BLaER1 (cell line): ENCODE measurements around the gene PARD3.

Experiments used
- H3K27ac ChIP-seq: shearing (Covaris generic); formaldehyde crosslinking; 2 replicates; pipeline ENCODE4 v1.8.1; 2022
- H3K27me3 ChIP-seq: shearing (Covaris generic); formaldehyde crosslinking; 2 replicates; pipeline ENCODE4 v1.8.1; 2022
- H3K36me3 ChIP-seq: shearing (Covaris generic); formaldehyde crosslinking; 2 replicates; pipeline ENCODE4 v1.8.1; 2022
- H3K4me1 ChIP-seq: shearing (Covaris generic); formaldehyde crosslinking; 2 replicates; pipeline ENCODE4 v1.8.1; 2022
- H3K4me2 ChIP-seq: shearing (Covaris generic); formaldehyde crosslinking; 2 replicates; pipeline ENCODE4 v1.8.1; 2022
- H3K4me3 ChIP-seq: shearing (Covaris generic); formaldehyde crosslinking; 2 replicates; pipeline ENCODE4 v1.8.1; 2022
- H3K9ac ChIP-seq: shearing (Covaris generic); formaldehyde crosslinking; 2 replicates; pipeline ENCODE4 v1.8.1; 2022
- H3K9me3 ChIP-seq: shearing (Covaris generic); formaldehyde crosslinking; 2 replicates; pipeline ENCODE4 v1.8.1; 2022
- H4K20me1 ChIP-seq: shearing (Covaris generic); formaldehyde crosslinking; 2 replicates; pipeline ENCODE4 v1.8.1; 2022
- Cebpa-rat ChIP-seq: shearing (Covaris generic); IDR thresholded peaks from 2 replicates; pipeline ENCODE4 v1.8.1; 2022

The PARD3 gene

DNA sequence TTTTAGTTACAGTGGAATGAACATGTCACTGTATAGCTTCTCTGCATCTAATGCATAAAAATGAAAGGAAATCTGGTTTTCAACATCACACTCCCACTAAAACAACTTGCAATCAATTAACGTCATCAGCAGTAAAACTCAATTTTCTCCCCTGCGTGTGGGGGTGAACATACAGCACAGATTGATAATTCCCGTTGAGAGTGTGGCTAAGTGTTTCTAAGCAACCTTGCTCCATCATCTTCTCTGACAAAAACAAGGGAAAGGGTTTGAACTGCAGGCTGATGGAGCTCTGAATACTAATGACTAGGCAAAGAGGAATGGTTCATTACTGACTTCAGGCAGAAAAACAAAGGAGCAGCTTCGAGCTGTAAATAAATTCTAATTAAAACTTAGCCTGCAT lies 238.3 kb downstream of the PARD3 start:
- no peak for TF ChIP-seq Cebpa-rat
- Histone ChIP-seq H3K27me3 (no peaks in the 10 kb centered on the region), H3K9me3 (no peaks in the 10 kb centered on the region), H4K20me1 (peaks cover 53% of the 10 kb centered on the region; the same call in 1 of the 2 replicates), H3K4me1 (peaks cover 15% of the 10 kb centered on the region), H3K27ac (no peak overlapping the region), H3K9ac (no peak overlapping the region), H3K4me3 (no peak overlapping the region), H3K36me3 (no peaks in the 10 kb centered on the region), H3K4me2 (peak overlapping the region; percentile 20)

DNA sequence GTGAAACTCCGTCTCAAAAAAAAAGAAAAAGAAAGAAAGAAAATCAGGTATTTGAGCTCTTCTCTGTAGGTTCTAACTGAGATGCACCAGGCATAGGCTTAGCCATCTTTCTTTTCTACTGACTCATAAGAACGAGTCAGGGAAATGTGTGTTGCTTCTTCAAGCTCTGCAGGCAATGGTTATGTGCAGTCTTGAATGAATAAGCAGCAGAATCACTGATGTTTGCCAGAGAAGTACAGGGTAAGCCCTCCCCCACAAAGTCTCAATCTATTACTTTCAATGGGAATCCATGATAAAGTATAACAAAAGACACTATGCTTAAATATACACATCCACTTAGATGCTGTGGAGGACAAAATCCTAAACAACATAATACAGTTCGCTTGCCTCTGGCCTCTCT lies 239.2 kb downstream of the PARD3 start:
- H3K36me3 ChIP-seq = no peaks in the 10 kb centered on the region
- peaks cover 15% of the 10 kb centered on the region for H3K4me1 ChIP-seq
- no peak for TF ChIP-seq Cebpa-rat
- peaks cover 56% of the 10 kb centered on the region; the same call in 1 of the 2 replicates for H4K20me1 ChIP-seq
- H3K4me3 ChIP-seq = no peak overlapping the region
- H3K27me3 ChIP-seq = no peaks in the 10 kb centered on the region
- no peak overlapping the region for H3K4me2 ChIP-seq
- H3K9ac ChIP-seq = no peak overlapping the region
- no peaks in the 10 kb centered on the region for H3K9me3 ChIP-seq
- no peak overlapping the region for H3K27ac ChIP-seq

DNA sequence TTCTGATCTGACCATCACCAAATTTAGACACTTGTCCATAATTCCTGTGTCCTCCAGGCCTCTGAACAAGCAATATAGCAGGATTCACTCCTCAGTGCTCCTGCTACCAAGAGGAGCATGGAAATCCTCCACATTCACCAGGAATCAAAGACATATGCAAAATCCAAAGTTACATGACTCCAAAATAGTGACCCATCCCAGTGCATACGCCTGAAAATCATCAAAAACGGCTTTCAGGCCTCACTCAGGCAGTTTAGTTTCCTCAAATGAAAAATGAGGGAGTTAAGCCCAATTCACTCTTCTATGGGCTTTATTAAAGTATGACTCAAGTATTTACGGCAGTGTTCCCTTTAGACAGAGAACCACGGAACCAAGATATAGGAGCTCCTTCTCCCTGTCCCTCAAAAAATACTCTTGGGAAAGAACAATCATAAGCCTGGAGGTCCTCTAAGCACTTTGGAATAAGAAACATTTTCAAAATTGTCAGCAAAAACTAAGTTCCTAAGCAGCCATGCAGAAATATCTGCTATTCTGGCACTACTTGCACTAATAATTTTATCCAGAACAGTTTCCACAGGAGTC lies 240.7 kb downstream of the PARD3 start:
- Histone ChIP-seq H3K4me1 (peaks cover 15% of the 10 kb centered on the region), H3K27ac (no peak overlapping the region), H3K4me2 (no peak overlapping the region), H3K36me3 (no peaks in the 10 kb centered on the region), H3K9me3 (no peaks in the 10 kb centered on the region), H3K4me3 (no peak overlapping the region), H3K9ac (no peak overlapping the region), H4K20me1 (peaks cover 58% of the 10 kb centered on the region; the same call in 1 of the 2 replicates), H3K27me3 (no peaks in the 10 kb centered on the region)
- TF ChIP-seq Cebpa-rat = no peak

DNA sequence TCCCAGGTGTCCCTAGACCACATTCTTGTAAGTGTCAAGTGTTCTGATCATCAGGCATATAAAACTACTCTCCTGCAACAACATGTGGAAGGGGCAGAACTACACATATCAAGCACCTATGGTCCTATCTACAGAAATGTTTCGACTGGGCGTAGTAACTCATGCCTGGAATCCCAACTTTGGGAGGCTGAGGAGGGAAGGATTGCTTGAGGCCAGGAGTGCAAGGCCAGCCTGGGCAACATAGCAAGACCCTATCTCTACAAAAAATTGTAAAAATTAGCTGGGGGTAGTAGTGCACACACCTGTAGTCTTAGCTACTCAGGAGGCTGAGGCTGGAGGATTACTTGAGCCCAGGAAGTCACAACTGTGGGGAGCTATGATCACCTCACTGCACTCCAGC lies 244.2 kb downstream of the PARD3 start:
- H3K27me3 ChIP-seq = no peaks in the 10 kb centered on the region
- H3K36me3 ChIP-seq = no peaks in the 10 kb centered on the region
- peaks cover 27% of the 10 kb centered on the region; the same call in 1 of the 2 replicates for H4K20me1 ChIP-seq
- H3K9me3 ChIP-seq = no peaks in the 10 kb centered on the region
- no peak overlapping the region for H3K4me2 ChIP-seq
- H3K9ac ChIP-seq = no peak overlapping the region
- TF ChIP-seq Cebpa-rat = no peak
- H3K4me1 ChIP-seq = no peaks in the 10 kb centered on the region
- H3K4me3 ChIP-seq = no peak overlapping the region
- no peak overlapping the region for H3K27ac ChIP-seq

DNA sequence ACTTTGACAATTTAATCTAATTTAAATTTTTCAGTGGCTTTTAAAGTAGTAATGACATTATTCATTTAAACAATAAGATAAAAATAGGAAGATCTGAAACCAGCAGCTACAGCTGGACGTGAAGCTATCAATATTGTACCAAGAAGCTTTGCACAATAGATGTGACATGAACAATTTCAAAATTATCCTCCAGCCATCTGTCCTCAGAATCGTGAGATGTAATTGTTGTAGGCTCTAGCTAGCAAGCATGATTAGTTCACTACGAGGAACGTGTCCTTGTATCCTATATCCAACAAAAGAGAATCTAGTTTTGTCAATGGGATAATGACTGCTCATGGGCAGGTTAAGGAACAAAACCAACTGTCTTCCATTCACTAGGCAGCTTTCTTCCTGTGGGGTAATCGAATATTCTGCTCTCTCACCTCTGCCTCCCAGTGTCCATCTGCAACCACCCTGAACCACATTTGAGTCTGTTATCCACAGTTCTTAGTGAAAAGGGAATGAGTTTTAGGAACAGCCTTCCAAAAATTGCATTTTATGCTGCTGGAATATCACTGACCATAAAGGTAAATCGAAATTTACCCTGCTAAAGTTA lies 247.3 kb downstream of the PARD3 start:
- Histone ChIP-seq H3K9me3 (no peaks in the 10 kb centered on the region), H3K36me3 (no peaks in the 10 kb centered on the region), H4K20me1 (peaks cover 13% of the 10 kb centered on the region; the same call in 1 of the 2 replicates), H3K9ac (no peak overlapping the region), H3K4me1 (no peaks in the 10 kb centered on the region), H3K27ac (no peak overlapping the region), H3K4me2 (no peak overlapping the region), H3K4me3 (no peak overlapping the region), H3K27me3 (no peaks in the 10 kb centered on the region)
- TF ChIP-seq Cebpa-rat = no peak

DNA sequence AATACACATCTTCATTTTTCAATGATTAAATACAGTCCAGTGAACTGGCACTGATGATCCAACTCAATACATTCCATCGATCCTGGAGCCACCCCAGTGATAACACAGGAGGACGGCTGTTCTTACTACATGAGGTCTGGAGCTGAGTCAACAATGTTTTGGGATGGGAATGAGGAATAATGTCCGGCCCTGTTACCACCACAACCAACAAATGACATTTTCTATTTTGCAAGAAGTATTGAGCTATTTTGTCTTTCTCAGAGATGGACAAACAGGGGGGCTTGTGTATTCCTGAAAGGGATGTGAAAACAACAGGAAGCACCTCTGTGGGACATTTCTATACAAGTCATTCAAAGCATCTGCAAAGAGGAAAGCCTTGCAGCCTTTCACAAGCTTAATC lies 249.2 kb downstream of the PARD3 start:
- Histone ChIP-seq H3K4me1 (no peaks in the 10 kb centered on the region), H3K4me3 (no peak overlapping the region), H3K9me3 (no peaks in the 10 kb centered on the region), H3K27me3 (no peaks in the 10 kb centered on the region), H4K20me1 (peaks cover 11% of the 10 kb centered on the region; the same call in 1 of the 2 replicates), H3K9ac (no peak overlapping the region), H3K27ac (no peak overlapping the region), H3K36me3 (no peaks in the 10 kb centered on the region), H3K4me2 (no peak overlapping the region)
- TF ChIP-seq Cebpa-rat = no peak

DNA sequence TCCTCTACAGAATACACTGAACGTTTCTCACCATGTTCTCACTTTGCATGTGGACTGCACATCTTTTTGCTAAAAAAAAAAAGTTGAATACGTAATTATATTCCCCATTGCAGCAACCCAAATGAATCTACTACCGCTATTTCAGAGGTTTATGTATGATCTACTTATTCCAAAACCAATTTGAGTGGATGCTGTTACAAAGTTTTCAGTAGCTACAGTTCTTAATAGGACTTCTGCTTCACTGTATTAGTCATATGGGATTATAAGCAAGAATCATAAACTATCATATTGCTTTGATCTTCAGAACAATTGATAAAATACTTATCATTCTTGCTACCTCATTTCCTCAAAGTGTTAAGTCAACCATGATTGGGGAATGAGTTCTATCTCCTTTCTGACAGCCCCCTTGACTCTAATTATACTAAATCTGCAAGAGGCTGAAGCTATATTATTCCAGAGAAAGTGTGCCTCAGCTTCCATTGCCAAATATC lies 257.0 kb downstream of the PARD3 start:
- no peak overlapping the region for H3K27ac ChIP-seq

DNA sequence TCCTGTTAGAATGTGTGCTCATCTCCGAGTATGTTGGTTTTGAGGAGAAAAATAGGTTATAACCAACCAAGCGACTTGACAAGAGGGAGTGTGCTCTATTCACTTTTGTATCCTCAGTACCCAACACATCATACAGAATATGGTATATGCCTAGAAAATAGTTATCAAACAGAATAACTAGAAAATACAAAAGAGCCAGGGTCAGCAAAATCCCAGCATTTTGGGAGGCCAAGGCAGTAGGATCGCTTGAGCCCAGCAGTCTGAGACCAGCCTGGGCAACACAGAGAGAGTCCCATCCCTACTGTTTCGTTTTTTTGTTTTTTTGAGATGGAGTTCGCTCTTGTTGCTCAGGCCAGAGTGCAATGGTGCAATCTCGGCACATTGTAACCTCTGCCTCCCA lies 257.9 kb downstream of the PARD3 start:
- 0 out of 2 replicates have a peak, but pooled peaks cover 5% of the 10 kb centered on the region for H3K9me3 ChIP-seq
- no peaks in the 10 kb centered on the region for H3K4me1 ChIP-seq
- no peaks in the 10 kb centered on the region for H3K27me3 ChIP-seq
- H4K20me1 ChIP-seq = peaks cover 7% of the 10 kb centered on the region; the same call in 1 of the 2 replicates
- TF ChIP-seq Cebpa-rat = no peak
- H3K4me3 ChIP-seq = no peak overlapping the region
- H3K4me2 ChIP-seq = no peak overlapping the region
- no peak overlapping the region for H3K27ac ChIP-seq
- H3K36me3 ChIP-seq = no peaks in the 10 kb centered on the region
- no peak overlapping the region for H3K9ac ChIP-seq

More for the DNA sequence above, 257.0 kb downstream of the PARD3 start:
- no peak overlapping the region for H3K4me3 ChIP-seq
- H4K20me1 ChIP-seq = peaks cover 3% of the 10 kb centered on the region; the same call in 1 of the 2 replicates
- H3K9me3 ChIP-seq = 0 out of 2 replicates have a peak, but pooled peaks cover 5% of the 10 kb centered on the region
- no peak for TF ChIP-seq Cebpa-rat
- H3K27me3 ChIP-seq = no peaks in the 10 kb centered on the region
- no peak overlapping the region for H3K4me2 ChIP-seq
- H3K4me1 ChIP-seq = no peaks in the 10 kb centered on the region
- no peaks in the 10 kb centered on the region for H3K36me3 ChIP-seq
- no peak overlapping the region for H3K9ac ChIP-seq

DNA sequence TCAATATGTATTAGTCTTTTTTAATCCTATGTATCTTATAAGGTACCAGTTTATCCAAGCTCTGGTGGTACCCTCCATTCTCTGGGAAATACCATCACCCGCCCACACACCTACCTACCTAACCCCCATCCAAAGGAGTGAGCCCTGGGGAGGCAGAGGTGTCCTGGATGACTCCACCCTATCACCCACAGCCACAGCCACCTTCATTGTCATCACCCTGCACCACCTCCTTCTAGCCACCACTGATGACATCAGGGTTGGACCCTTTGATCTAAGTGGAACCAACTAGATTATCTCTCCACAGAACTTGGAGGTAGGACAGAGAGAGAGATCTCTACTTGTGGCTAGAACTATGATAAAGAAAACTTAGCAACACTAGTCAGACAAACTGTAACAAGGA lies 259.4 kb downstream of the PARD3 start:
- H3K4me3 ChIP-seq = no peak overlapping the region
- H3K9me3 ChIP-seq = 0 out of 2 replicates have a peak, but pooled peaks cover 5% of the 10 kb centered on the region
- H3K9ac ChIP-seq = no peak overlapping the region
- peaks cover 17% of the 10 kb centered on the region; the same call in 1 of the 2 replicates for H4K20me1 ChIP-seq
- H3K4me2 ChIP-seq = no peak overlapping the region
- TF ChIP-seq Cebpa-rat = no peak
- H3K4me1 ChIP-seq = no peaks in the 10 kb centered on the region
- H3K36me3 ChIP-seq = no peaks in the 10 kb centered on the region
- H3K27ac ChIP-seq = no peak overlapping the region
- no peaks in the 10 kb centered on the region for H3K27me3 ChIP-seq

DNA sequence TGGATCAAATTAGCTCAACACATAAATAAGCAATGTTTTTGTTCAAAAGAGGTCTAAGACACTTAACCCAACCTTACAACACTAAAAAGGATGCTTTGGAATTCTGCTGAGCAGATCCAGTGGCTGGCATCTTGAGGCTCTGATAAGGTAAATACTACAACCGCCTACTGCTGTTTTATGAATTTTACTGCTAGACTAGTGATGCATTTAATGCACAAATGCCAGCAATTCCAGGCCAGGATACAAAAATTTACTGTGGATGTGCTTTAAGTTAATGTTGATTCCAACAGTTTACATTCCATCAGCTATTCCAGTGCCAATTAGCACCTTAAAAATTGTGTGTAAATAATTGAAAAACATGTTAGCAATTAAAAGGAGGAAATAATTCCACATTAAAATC lies 261.3 kb downstream of the PARD3 start:
- 0 out of 2 replicates have a peak, but pooled peaks cover 5% of the 10 kb centered on the region for H3K9me3 ChIP-seq
- H3K4me1 ChIP-seq = no peaks in the 10 kb centered on the region
- no peaks in the 10 kb centered on the region for H3K36me3 ChIP-seq
- no peak overlapping the region for H3K27ac ChIP-seq
- H3K4me2 ChIP-seq = no peak overlapping the region
- no peak for TF ChIP-seq Cebpa-rat
- H4K20me1 ChIP-seq = peaks cover 18% of the 10 kb centered on the region; the same call in 1 of the 2 replicates
- H3K27me3 ChIP-seq = no peaks in the 10 kb centered on the region
- no peak overlapping the region for H3K4me3 ChIP-seq
- no peak overlapping the region for H3K9ac ChIP-seq
